Ishikawa (cell line): ENCODE results near the gene SLU7.
A peak's percentile ranks its signal among the peaks of the same experiment; 100 is the strongest.

Experiments
- CEBPB ChIP-seq: IDR thresholded peaks from 2 replicates; pipeline ENCODE4 v1.6.1; 2012
- CREB1 ChIP-seq: IDR thresholded peaks from 2 replicates; pipeline ENCODE4 v1.6.1; 2012; ENCODE audit warnings: low read depth
- EGR1 ChIP-seq: IDR thresholded peaks from 2 replicates; pipeline ENCODE4 v1.6.1; 2012
- EP300 ChIP-seq: IDR thresholded peaks from 2 replicates; pipeline ENCODE4 v1.6.1; 2012; ENCODE audit warnings: borderline replicate concordance
- FOXM1 ChIP-seq: IDR thresholded peaks from 2 replicates; pipeline ENCODE4 v1.6.1; 2012; ENCODE audit warnings: low read depth, borderline replicate concordance
- MAX ChIP-seq: IDR thresholded peaks from 2 replicates; pipeline ENCODE4 v1.6.1; 2012
- NFIC ChIP-seq: IDR thresholded peaks from 2 replicates; pipeline ENCODE4 v1.6.1; 2012
- RAD21 ChIP-seq: IDR thresholded peaks from 2 replicates; pipeline ENCODE4 v1.6.1; 2012; ENCODE audit warnings: low read depth
- TAF1 ChIP-seq: IDR thresholded peaks from 2 replicates; pipeline ENCODE4 v1.6.1; 2012; ENCODE audit warnings: low read depth, mild to moderate bottlenecking
- TCF12 ChIP-seq: IDR thresholded peaks from 2 replicates; pipeline ENCODE4 v1.6.1; 2012; ENCODE audit warnings: low read depth
- TEAD4 ChIP-seq: IDR thresholded peaks from 2 replicates; pipeline ENCODE4 v1.6.1; 2012
- USF1 ChIP-seq: IDR thresholded peaks from 2 replicates; pipeline ENCODE4 v1.6.1; 2012
- YY1 ChIP-seq: IDR thresholded peaks from 2 replicates; pipeline ENCODE4 v1.6.1; 2012; ENCODE audit warnings: low read depth
- ZBTB7A ChIP-seq: IDR thresholded peaks from 2 replicates; pipeline ENCODE4 v1.6.1; 2012; ENCODE audit warnings: low read depth
- TF ChIP-seq, protein P1 (sequence below): IDR thresholded peaks from 2 replicates; pipeline ENCODE4 v1.6.1; 2012; ENCODE audit warnings: low read depth, mild to moderate bottlenecking

The SLU7 gene

GRCh38 chr5:160432196-160432595 is 13.3 kb upstream of the SLU7 start:
- no peak for TF ChIP-seq TCF12
- no peak for TF ChIP-seq TEAD4
- no peak for TF ChIP-seq CEBPB
- TF ChIP-seq NFIC: no peak
- TF ChIP-seq TAF1: no peak
- TF ChIP-seq FOXM1: no peak
- TF ChIP-seq, protein P1, sequence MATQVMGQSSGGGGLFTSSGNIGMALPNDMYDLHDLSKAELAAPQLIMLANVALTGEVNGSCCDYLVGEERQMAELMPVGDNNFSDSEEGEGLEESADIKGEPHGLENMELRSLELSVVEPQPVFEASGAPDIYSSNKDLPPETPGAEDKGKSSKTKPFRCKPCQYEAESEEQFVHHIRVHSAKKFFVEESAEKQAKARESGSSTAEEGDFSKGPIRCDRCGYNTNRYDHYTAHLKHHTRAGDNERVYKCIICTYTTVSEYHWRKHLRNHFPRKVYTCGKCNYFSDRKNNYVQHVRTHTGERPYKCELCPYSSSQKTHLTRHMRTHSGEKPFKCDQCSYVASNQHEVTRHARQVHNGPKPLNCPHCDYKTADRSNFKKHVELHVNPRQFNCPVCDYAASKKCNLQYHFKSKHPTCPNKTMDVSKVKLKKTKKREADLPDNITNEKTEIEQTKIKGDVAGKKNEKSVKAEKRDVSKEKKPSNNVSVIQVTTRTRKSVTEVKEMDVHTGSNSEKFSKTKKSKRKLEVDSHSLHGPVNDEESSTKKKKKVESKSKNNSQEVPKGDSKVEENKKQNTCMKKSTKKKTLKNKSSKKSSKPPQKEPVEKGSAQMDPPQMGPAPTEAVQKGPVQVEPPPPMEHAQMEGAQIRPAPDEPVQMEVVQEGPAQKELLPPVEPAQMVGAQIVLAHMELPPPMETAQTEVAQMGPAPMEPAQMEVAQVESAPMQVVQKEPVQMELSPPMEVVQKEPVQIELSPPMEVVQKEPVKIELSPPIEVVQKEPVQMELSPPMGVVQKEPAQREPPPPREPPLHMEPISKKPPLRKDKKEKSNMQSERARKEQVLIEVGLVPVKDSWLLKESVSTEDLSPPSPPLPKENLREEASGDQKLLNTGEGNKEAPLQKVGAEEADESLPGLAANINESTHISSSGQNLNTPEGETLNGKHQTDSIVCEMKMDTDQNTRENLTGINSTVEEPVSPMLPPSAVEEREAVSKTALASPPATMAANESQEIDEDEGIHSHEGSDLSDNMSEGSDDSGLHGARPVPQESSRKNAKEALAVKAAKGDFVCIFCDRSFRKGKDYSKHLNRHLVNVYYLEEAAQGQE: no peak
- no peak for TF ChIP-seq EP300
- TF ChIP-seq YY1: no peak
- no peak for TF ChIP-seq CREB1
- no peak for TF ChIP-seq ZBTB7A
- TF ChIP-seq MAX: no peak
- no peak for TF ChIP-seq RAD21
- TF ChIP-seq USF1: no peak

DNA sequence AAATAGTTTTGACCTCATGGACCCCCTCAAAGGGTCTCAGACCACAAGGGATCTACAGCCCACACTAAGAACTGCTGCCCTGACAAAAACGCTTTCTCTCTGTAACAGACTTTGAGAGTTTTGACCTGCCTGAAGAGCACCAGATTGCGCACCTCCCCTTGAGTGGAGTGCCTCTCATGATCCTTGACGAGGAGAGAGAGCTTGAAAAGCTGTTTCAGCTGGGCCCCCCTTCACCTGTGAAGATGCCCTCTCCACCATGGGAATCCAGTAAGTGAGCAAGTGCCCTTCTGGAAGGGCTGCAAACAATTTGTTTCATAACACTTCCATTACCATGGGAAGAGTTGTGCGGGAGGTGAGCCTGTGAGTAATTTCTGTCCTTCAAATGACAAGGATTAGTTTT is 8.7 kb upstream of the SLU7 start:
- TF ChIP-seq EGR1: no peak
- no peak for TF ChIP-seq CREB1
- TF ChIP-seq TEAD4: no peak
- no peak for TF ChIP-seq TAF1
- TF ChIP-seq MAX: no peak
- TF ChIP-seq RAD21: no peak

- TF ChIP-seq TCF12: no peak
These were observed 4.2 kb upstream of the SLU7 start for GRCh38 chr5:160423099-160423498.

- TF ChIP-seq YY1 (no peak), TEAD4 (0 out of 2 replicates have a peak, but pooled peaks have one; percentile 12), MAX (peak; percentile 79), NFIC (0 out of 2 replicates have a peak, but pooled peaks have one; percentile 13), RAD21 (no peak), EP300 (no peak), TCF12 (peak; percentile 64; the same call in 1 of the 2 replicates), TAF1 (peak; percentile 81), USF1 (no peak), CREB1 (no peak), FOXM1 (peak; percentile 99), EGR1 (no peak), CEBPB (no peak), ZBTB7A (no peak)
- TF ChIP-seq, protein P1: no peak
These were observed 2.9 kb upstream of the SLU7 start, which contains the start of gene PTTG1 for GRCh38 chr5:160421625-160422258. PTTG1 (plus strand) TSS chr5:160421855; CDS start chr5:160422313, 458 bp downstream.

DNA sequence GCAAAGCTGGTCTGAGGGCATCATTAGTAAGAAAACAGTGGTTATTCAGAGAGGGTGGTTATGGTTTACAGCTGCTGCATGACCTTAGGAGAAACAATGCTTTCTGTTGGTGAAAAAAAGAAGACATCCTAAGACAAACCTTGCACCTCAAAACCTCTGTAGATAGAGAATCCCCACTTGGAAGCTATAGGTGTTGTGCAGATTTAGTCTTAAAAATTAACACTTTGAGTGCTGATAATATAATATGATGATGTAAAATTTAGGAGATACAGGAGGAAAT is 1.4 kb upstream of the SLU7 start:
- TF ChIP-seq EGR1 (no peak), RAD21 (no peak), CREB1 (no peak), MAX (no peak), EP300 (no peak), ZBTB7A (no peak), CEBPB (no peak), TCF12 (no peak), TAF1 (no peak), TEAD4 (no peak), NFIC (no peak), USF1 (no peak), FOXM1 (no peak)
- TF ChIP-seq, protein P1: no peak
